Superior temporal gyrus (tissue), 1 donor: ENCODE results near the gene RBFOX1.

Experiments
- DNase-seq: peaks from one replicate; pipeline ENCODE4 v3.0.0-alpha.2; 2016; ENCODE audit errors: extremely low spot score

The RBFOX1 gene

GRCh38 chr16:7597677-7598076 lies 265.0 kb downstream of the RBFOX1 start:
- DNase-seq, result no peak

GRCh38 chr16:7601100-7601499 lies 268.5 kb downstream of the RBFOX1 start:
- DNase-seq, result no peak

- no peak for DNase-seq
These were observed 269.8 kb downstream of the RBFOX1 start for GRCh38 chr16:7602291-7602950.

GRCh38 chr16:7605812-7606211 lies 273.2 kb downstream of the RBFOX1 start:
- DNase-seq, result no peak

- no peak for DNase-seq
These were observed 280.0 kb downstream of the RBFOX1 start for GRCh38 chr16:7612671-7613070.

- DNase-seq, result no peak
These were observed 280.9 kb downstream of the RBFOX1 start for GRCh38 chr16:7613518-7613917.

GRCh38 chr16:7614021-7614795 lies 281.6 kb downstream of the RBFOX1 start:
- no peak for DNase-seq

- DNase-seq, result no peak
These were observed 282.9 kb downstream of the RBFOX1 start for GRCh38 chr16:7615565-7615964.

- no peak for DNase-seq
These were observed 292.5 kb downstream of the RBFOX1 start for GRCh38 chr16:7624871-7625766.

GRCh38 chr16:7628981-7629380 lies 296.3 kb downstream of the RBFOX1 start:
- no peak for DNase-seq

- no peak for DNase-seq
These were observed 296.9 kb downstream of the RBFOX1 start for GRCh38 chr16:7629571-7629970.

GRCh38 chr16:7637446-7637845 lies 304.8 kb downstream of the RBFOX1 start:
- no peak for DNase-seq

- no peak for DNase-seq
These were observed 305.7 kb downstream of the RBFOX1 start for GRCh38 chr16:7638306-7638705.

GRCh38 chr16:7640334-7640733 lies 307.7 kb downstream of the RBFOX1 start:
- DNase-seq, result no peak

GRCh38 chr16:7644176-7644575 lies 311.5 kb downstream of the RBFOX1 start:
- DNase-seq, result no peak

GRCh38 chr16:7644811-7645210 lies 312.2 kb downstream of the RBFOX1 start:
- no peak for DNase-seq

GRCh38 chr16:7646821-7647500 lies 314.3 kb downstream of the RBFOX1 start:
- peak; percentile 49 for DNase-seq

GRCh38 chr16:7650431-7650830 lies 317.8 kb downstream of the RBFOX1 start:
- no peak for DNase-seq

- DNase-seq, result no peak
These were observed 319.3 kb downstream of the RBFOX1 start for GRCh38 chr16:7651803-7652570.

GRCh38 chr16:7653746-7654461 lies 321.3 kb downstream of the RBFOX1 start:
- DNase-seq, result no peak
